Tibial nerve (tissue), 4 donors: ENCODE results near the gene SYNPO2. TPM values are rescaled to one million over a fixed set of nuclear protein-coding genes. Genes with fewer than 3 reads are reported as not detected.
"Not testable (repeated sequence)": the region's sequence is repeated elsewhere in the genome, so short reads cannot be mapped to it uniquely, and the experiment has no call there.

ENCODE experiments used
- DNase-seq, 2 donors: peaks; one replicate each; pipeline ENCODE4 v3.0.0-alpha.2; 2019; ENCODE audit warnings: low spot score in 2 of 2
- H3K27ac ChIP-seq, 4 donors: fragments of 200-600 bp; sonication (generic) in 3 of 4; one replicate each; pipeline ENCODE4 v1.5.1; 2017 to 2019; ENCODE audit warnings: mild to moderate bottlenecking in 1 of 4
- H3K27me3 ChIP-seq, 2 donors: fragments of 200-600 bp; sonication (generic) in 1 of 2; one replicate each; pipeline versions ENCODE4 v1.5.1 to v1.6.0; 2017 to 2019
- H3K36me3 ChIP-seq, 3 donors: fragments of 200-600 bp; sonication (generic); one replicate each; pipeline ENCODE4 v1.5.1; 2018 to 2019
- H3K4me1 ChIP-seq, 4 donors: fragments of 200-600 bp; sonication (generic) in 3 of 4; one replicate each; pipeline ENCODE4 v1.5.1; 2017 to 2019
- H3K4me3 ChIP-seq, 4 donors: fragments of 200-600 bp; sonication (generic) in 3 of 4; one replicate each; pipeline ENCODE4 v1.5.1; 2017 to 2019; ENCODE audit warnings: mild to moderate bottlenecking in 1 of 4, moderate library complexity in 1 of 4
- H3K9me3 ChIP-seq, 4 donors: fragments of 200-600 bp; sonication (generic) in 3 of 4; one replicate each; pipeline ENCODE4 v1.5.1; 2017 to 2019
- EP300 ChIP-seq, 2 donors: sonication (generic); formaldehyde crosslinking; IDR thresholded peaks; one replicate each; pipeline ENCODE4 v1.6.1; 2017; ENCODE audit warnings: antibody characterized with exemption in 2 of 2, mild to moderate bottlenecking in 1 of 2
- POLR2A ChIP-seq, 2 donors: fragments of 450-650 bp; IDR thresholded peaks; one replicate each; pipeline ENCODE4 v1.6.1; 2017; ENCODE audit warnings: antibody characterized with exemption in 2 of 2, mild to moderate bottlenecking in 2 of 2, moderate library complexity in 2 of 2
- WGBS, 2 donors: methylation state at CpG; one replicate each; pipeline ENCODE4 v1.1.5; 2018; 5-methylcytosine and 5-hydroxymethylcytosine counted together
- total RNA-seq, 4 donors: library from RNA; depleted of rRNA; stranded (reverse); fragments of >200 nt; gene quantifications; one replicate each; pipeline ENCODE4 v1.1.0, GENCODE V29; 2016
- TF ChIP-seq, protein P1 (sequence below), 5 experiments: fragments of 200-600 bp in 3 of 5; fragments of 450-650 bp in 2 of 5; sonication (generic) in 3 of 5; IDR thresholded peaks; one replicate each; pipeline ENCODE4 v1.5.1; 2016 to 2019; ENCODE audit warnings: antibody characterized with exemption in 5 of 5, mild to moderate bottlenecking in 3 of 5, moderate library complexity in 2 of 5

Gene SYNPO2
- total RNA-seq, 4 donors from 2014 or later: 118 to 177 (median 138) TPM

DNA sequence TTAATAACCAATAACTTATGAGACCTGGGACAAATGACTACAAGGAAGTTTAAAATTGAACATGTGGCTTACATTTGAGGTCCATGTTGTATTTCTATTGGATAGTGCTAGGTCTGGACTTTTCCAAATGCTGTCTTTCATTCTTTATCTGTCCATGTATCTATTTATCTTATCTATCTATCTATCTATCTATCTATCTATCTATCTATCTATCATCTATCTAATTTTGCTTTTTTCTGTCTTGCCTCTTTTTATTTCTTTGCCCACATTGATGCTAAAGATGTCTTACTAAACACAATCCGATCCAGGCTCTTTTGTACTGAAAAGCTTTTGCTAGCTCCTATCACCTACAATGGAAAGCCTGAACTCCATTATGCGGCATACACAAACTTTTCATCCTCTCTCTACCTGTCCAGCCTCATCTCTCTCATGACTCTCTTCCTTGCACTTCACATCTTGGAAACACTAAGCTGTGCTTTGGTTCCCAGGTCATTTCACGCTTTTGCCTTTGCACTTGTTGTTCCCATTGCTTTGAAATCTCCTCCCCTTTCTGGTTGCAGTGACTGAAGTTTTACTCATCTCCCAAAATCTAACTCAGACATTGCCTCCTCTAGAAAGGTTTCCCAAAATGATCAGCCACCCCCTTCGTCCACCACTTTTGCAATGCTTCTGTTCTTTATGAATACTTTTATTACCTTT lies 107.2 kb downstream of the SYNPO2 start:
- WGBS, 2 donors: 96 to 98% methylated on average over 4 of the region's 4 CpGs
- Histone ChIP-seq H3K4me3 (no peak overlapping the region), H3K27ac (no peak overlapping the region), H3K9me3 (no peaks in the 10 kb centered on the region), H3K36me3 (peaks cover 0 to under 1% (median 0%) of the 10 kb centered on the region in 3 donors), H3K27me3 (no peaks in the 10 kb centered on the region), H3K4me1 (no peaks in the 10 kb centered on the region)
- no peak for TF ChIP-seq EP300 (IDR thresholded peaks at IDR 0.05)
- TF ChIP-seq, protein P1, sequence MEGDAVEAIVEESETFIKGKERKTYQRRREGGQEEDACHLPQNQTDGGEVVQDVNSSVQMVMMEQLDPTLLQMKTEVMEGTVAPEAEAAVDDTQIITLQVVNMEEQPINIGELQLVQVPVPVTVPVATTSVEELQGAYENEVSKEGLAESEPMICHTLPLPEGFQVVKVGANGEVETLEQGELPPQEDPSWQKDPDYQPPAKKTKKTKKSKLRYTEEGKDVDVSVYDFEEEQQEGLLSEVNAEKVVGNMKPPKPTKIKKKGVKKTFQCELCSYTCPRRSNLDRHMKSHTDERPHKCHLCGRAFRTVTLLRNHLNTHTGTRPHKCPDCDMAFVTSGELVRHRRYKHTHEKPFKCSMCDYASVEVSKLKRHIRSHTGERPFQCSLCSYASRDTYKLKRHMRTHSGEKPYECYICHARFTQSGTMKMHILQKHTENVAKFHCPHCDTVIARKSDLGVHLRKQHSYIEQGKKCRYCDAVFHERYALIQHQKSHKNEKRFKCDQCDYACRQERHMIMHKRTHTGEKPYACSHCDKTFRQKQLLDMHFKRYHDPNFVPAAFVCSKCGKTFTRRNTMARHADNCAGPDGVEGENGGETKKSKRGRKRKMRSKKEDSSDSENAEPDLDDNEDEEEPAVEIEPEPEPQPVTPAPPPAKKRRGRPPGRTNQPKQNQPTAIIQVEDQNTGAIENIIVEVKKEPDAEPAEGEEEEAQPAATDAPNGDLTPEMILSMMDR (IDR thresholded peaks at IDR 0.05): no peak
- no peak for TF ChIP-seq POLR2A (IDR thresholded peaks at IDR 0.05)
- no peak for DNase-seq

GRCh38 chr4:118997601-118998000 lies 108.9 kb downstream of the SYNPO2 start:
- Histone ChIP-seq H3K36me3 (no peaks in the 10 kb centered on the region), H3K9me3 (no peaks in the 10 kb centered on the region), H3K27ac (no peak overlapping the region), H3K4me3 (no peak overlapping the region), H3K27me3 (no peaks in the 10 kb centered on the region), H3K4me1 (no peaks in the 10 kb centered on the region)
- DNase-seq: no peak
- no peak for TF ChIP-seq POLR2A (IDR thresholded peaks at IDR 0.05)
- TF ChIP-seq, protein P1 (IDR thresholded peaks at IDR 0.05): no peak
- TF ChIP-seq EP300 (IDR thresholded peaks at IDR 0.05): no peak

GRCh38 chr4:118999919-119000318 lies 111.3 kb downstream of the SYNPO2 start:
- WGBS, 2 donors: 70 to 87% methylated on average over 1 of the region's 1 CpG
- Histone ChIP-seq H3K27me3 (no peaks in the 10 kb centered on the region), H3K4me3 (no peak overlapping the region), H3K4me1 (no peaks in the 10 kb centered on the region), H3K36me3 (no peaks in the 10 kb centered on the region), H3K27ac (no peak overlapping the region), H3K9me3 (no peaks in the 10 kb centered on the region)
- DNase-seq: no peak
- TF ChIP-seq, protein P1 (IDR thresholded peaks at IDR 0.05): no peak
- TF ChIP-seq EP300 (IDR thresholded peaks at IDR 0.05): no peak
- no peak for TF ChIP-seq POLR2A (IDR thresholded peaks at IDR 0.05)

- TF ChIP-seq EP300 (IDR thresholded peaks at IDR 0.05) (no peak), POLR2A (IDR thresholded peaks at IDR 0.05) (no peak)
- TF ChIP-seq, protein P1 (IDR thresholded peaks at IDR 0.05): no peak
- H3K4me1 ChIP-seq: no peaks in the 10 kb centered on the region
- 76 to 78% methylated on average over 4 of the region's 4 CpGs for WGBS, 2 donors
- no peaks in the 10 kb centered on the region for H3K27me3 ChIP-seq
- no peaks in the 10 kb centered on the region for H3K9me3 ChIP-seq
- H3K4me3 ChIP-seq: no peak overlapping the region
- H3K36me3 ChIP-seq: no peaks in the 10 kb centered on the region
- no peak overlapping the region for H3K27ac ChIP-seq
- no peak for DNase-seq
Measured at GRCh38 chr4:119000400-119000799, 111.7 kb downstream of the SYNPO2 start.

GRCh38 chr4:119002476-119002875 lies 113.8 kb downstream of the SYNPO2 start:
- no peak overlapping the region for H3K27ac ChIP-seq
- 65 to 82% methylated on average over 3 of the region's 3 CpGs for WGBS, 2 donors

DNA sequence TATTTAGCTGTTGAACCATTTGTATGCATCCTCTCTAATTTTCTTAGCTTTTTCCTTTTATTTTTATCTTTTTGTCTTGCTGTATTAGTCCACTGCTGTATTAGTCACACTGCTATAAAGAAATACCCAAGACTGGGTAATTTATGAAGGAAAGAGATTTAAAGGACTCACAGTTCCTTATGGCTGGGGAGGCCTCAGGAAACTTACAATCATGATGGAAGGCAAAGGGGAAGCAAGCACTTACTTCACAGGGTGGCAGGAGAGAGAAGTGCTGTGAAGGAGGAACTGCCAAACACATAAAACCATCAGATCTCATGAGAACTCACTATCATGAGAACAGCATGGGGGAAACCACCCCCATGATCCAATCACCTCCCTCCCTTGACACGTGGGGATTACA lies 114.3 kb downstream of the SYNPO2 start:
- H3K4me1 ChIP-seq, H3K36me3 ChIP-seq, H3K27me3 ChIP-seq, H3K27ac ChIP-seq, H3K9me3 ChIP-seq, H3K4me3 ChIP-seq, DNase-seq: not testable (repeated sequence)
- WGBS, 2 donors: 21 to 33% methylated on average over 1 of the region's 1 CpG

More at GRCh38 chr4:119002476-119002875, 113.8 kb downstream of the SYNPO2 start:
- no peaks in the 10 kb centered on the region for H3K36me3 ChIP-seq
- no peak overlapping the region for H3K4me3 ChIP-seq
- no peaks in the 10 kb centered on the region for H3K9me3 ChIP-seq
- H3K27me3 ChIP-seq: no peaks in the 10 kb centered on the region
- no peak for TF ChIP-seq POLR2A (IDR thresholded peaks at IDR 0.05)
- no peak for TF ChIP-seq EP300 (IDR thresholded peaks at IDR 0.05)
- TF ChIP-seq, protein P1 (IDR thresholded peaks at IDR 0.05): no peak
- no peaks in the 10 kb centered on the region for H3K4me1 ChIP-seq
- no peak for DNase-seq
